ENCODE results near the gene TMEM135.

GRCh38 chr11:87114093-87114492, 76.4 kb downstream of the TMEM135 start:
- TF ChIP-seq CTCF (IDR thresholded peaks at IDR 0.05; ENCODE audit: insufficient read depth, low read length, poor library complexity, severe bottlenecking) (no peak), EZH2phosphoT487 (conservative IDR thresholded peaks at IDR 0.05; ENCODE audit: low read length) (no peak)
